GM23338 (cell line): Measurements from ENCODE around the gene SEL1L3. TPM values are rescaled to one million over a fixed set of nuclear protein-coding genes. Genes with fewer than 3 reads are reported as not detected.
"Not testable (repeated sequence)": the region's sequence is repeated elsewhere in the genome, so short reads cannot be mapped to it uniquely, and the experiment has no call there.

Experiments used
- ATAC-seq: fragments of 200-7000 bp; cut with Tn5 transposase; 3 replicates; pipeline ENCODE4 v1.9.1; 2020
- DNase-seq: peaks from one replicate; pipeline ENCODE4 v3.0.0-alpha.2; 2015; ENCODE audit warnings: low spot score
- H2AFZ ChIP-seq: fragments of 200-600 bp; sonication (generic); 2 replicates; pipeline ENCODE4 v1.8.0; 2016; ENCODE audit warnings: antibody characterized with exemption, mild to moderate bottlenecking, moderate library complexity
- H3F3A ChIP-seq: fragments of 200-600 bp; sonication (generic); replicated peaks from 2 replicates; pipeline ENCODE4 v1.8.0; 2017; ENCODE audit warnings: antibody characterized with exemption, mixed run types, low read depth
- H3K27ac ChIP-seq: fragments of 200-600 bp; sonication (generic); 2 replicates; pipeline ENCODE4 v1.6.1; 2016; ENCODE audit warnings: low read depth
- H3K27me3 ChIP-seq: fragments of 200-600 bp; sonication (generic); 2 replicates; pipeline ENCODE4 v1.8.0; 2016; ENCODE audit warnings: mild to moderate bottlenecking, mixed run types, moderate library complexity; ENCODE audit not compliant: insufficient read depth
- H3K36me3 ChIP-seq: fragments of 200-600 bp; sonication (generic); 2 replicates; pipeline ENCODE4 v1.8.0; 2016; ENCODE audit warnings: mild to moderate bottlenecking; ENCODE audit not compliant: insufficient read depth
- H3K4me1 ChIP-seq: fragments of 200-600 bp; sonication (generic); 2 replicates; pipeline ENCODE4 v1.8.0; 2016; ENCODE audit warnings: mild to moderate bottlenecking, moderate library complexity; ENCODE audit not compliant: insufficient read depth
- H3K4me2 ChIP-seq: fragments of 200-600 bp; sonication (generic); 2 replicates; pipeline ENCODE4 v1.7.1; 2017; ENCODE audit warnings: mixed run types
- H3K4me3 ChIP-seq: fragments of 200-600 bp; sonication (generic); 2 replicates; pipeline ENCODE4 v1.6.1; 2016; ENCODE audit warnings: mixed run types
- H3K79me2 ChIP-seq: fragments of 200-600 bp; sonication (generic); replicated peaks from 2 replicates; pipeline ENCODE4 v1.8.0; 2017; ENCODE audit warnings: mild to moderate bottlenecking; ENCODE audit not compliant: insufficient read depth
- H3K9me2 ChIP-seq: fragments of 200-600 bp; sonication (generic); 2 replicates; pipeline ENCODE4 v1.8.0; 2017; ENCODE audit not compliant: insufficient read depth
- H4K20me1 ChIP-seq: fragments of 200-600 bp; sonication (generic); replicated peaks from 2 replicates; pipeline ENCODE4 v1.8.0; 2017; ENCODE audit warnings: mild to moderate bottlenecking; ENCODE audit not compliant: insufficient read depth
- H3K27ac Mint-ChIP-seq: 2 replicates; pipeline ENCODE4 v1.8.0; 2020; ENCODE audit warnings: inconsistent platforms, mild to moderate bottlenecking, moderate library complexity, mixed read lengths
- H3K27me3 Mint-ChIP-seq: 3 replicates; pipeline ENCODE4 v1.8.0; 2022; ENCODE audit warnings: low read depth, mild to moderate bottlenecking, moderate library complexity, mixed read lengths, inconsistent platforms; ENCODE audit not compliant: insufficient read depth, poor library complexity
- H3K36me3 Mint-ChIP-seq: 3 replicates; pipeline ENCODE4 v1.8.0; 2021; ENCODE audit warnings: low read depth, mild to moderate bottlenecking, inconsistent platforms, moderate library complexity, mixed read lengths
- H3K4me1 Mint-ChIP-seq: 3 replicates; pipeline ENCODE4 v1.8.0; 2020; ENCODE audit warnings: mild to moderate bottlenecking, inconsistent platforms, mixed read lengths
- H3K4me3 Mint-ChIP-seq: 3 replicates; pipeline ENCODE4 v1.8.0; 2021; ENCODE audit warnings: moderate library complexity, mild to moderate bottlenecking, inconsistent platforms, mixed read lengths
- H3K9me3 Mint-ChIP-seq: 3 replicates; pipeline ENCODE4 v1.8.0; 2020; ENCODE audit warnings: moderate library complexity, mild to moderate bottlenecking, inconsistent platforms, mixed read lengths
- EZH2phosphoT487 ChIP-seq: fragments of 200-600 bp; sonication (generic); IDR thresholded peaks from one replicate; pipeline ENCODE4 v1.8.1; 2018; ENCODE audit warnings: antibody characterized with exemption; ENCODE audit not compliant: unreplicated experiment
- NANOG ChIP-seq: IDR thresholded peaks from 2 replicates; pipeline ENCODE4 v1.6.1; 2016; ENCODE audit warnings: antibody characterized with exemption, borderline replicate concordance
- polyA plus RNA-seq: library from polyadenylated mRNA; unstranded; fragments of >200 nt; fragmentation: Nextera tagmentation; extraction: Ambion mirVana; gene quantifications from 2 replicates; pipeline ENCODE4 v1.2.1, GENCODE V29; 2016
- total RNA-seq: library from RNA; depleted of rRNA; stranded (reverse); fragments of >200 nt; shearing (Covaris generic); gene quantifications from 2 replicates; pipeline ENCODE4 v1.2.3, GENCODE V29; 2014
- TF ChIP-seq, protein P1 (sequence below): fragments of 250-450 bp; sonication (Bioruptor Pico); IDR thresholded peaks from 2 replicates; pipeline ENCODE4 v1.5.0; 2020; ENCODE audit warnings: mild to moderate bottlenecking, moderate library complexity
- TF ChIP-seq, protein P2 (sequence below), 2 experiments: fragments of 200-600 bp in 1 of 2; sonication (generic) in 1 of 2; conservative IDR thresholded peaks; 2 replicates each; pipeline versions ENCODE4 v1.5.1 to v1.6.1; 2016 to 2017; ENCODE audit warnings: antibody characterized with exemption in 2 of 2, low read depth in 2 of 2, mild to moderate bottlenecking in 2 of 2, moderate library complexity in 1 of 2

Gene SEL1L3
- total and polyA plus RNA-seq, 2 experiments from 2014 or later, result 17.1 to 61.7 TPM

DNA sequence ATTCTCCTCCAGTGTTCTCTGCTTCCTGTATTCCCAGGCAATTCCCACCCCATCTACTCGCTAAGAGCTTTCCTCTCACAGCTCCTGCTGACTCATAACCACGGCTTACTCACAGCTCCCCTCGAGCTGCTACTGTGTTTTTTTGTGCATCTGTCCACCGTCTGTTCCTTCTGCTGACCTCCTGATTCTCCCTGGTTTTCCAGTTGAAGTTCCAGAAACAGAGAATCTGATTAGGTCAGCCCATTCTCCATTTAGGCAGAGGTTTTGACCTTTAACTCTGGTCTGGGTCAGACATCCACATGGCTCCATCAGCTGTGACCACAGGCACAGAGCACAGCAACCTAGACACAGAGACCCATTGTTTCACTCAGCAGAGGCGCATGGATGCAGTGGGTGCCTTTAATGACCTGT, 45.7 kb upstream of the SEL1L3 start (continued):
- TF ChIP-seq, protein P1, sequence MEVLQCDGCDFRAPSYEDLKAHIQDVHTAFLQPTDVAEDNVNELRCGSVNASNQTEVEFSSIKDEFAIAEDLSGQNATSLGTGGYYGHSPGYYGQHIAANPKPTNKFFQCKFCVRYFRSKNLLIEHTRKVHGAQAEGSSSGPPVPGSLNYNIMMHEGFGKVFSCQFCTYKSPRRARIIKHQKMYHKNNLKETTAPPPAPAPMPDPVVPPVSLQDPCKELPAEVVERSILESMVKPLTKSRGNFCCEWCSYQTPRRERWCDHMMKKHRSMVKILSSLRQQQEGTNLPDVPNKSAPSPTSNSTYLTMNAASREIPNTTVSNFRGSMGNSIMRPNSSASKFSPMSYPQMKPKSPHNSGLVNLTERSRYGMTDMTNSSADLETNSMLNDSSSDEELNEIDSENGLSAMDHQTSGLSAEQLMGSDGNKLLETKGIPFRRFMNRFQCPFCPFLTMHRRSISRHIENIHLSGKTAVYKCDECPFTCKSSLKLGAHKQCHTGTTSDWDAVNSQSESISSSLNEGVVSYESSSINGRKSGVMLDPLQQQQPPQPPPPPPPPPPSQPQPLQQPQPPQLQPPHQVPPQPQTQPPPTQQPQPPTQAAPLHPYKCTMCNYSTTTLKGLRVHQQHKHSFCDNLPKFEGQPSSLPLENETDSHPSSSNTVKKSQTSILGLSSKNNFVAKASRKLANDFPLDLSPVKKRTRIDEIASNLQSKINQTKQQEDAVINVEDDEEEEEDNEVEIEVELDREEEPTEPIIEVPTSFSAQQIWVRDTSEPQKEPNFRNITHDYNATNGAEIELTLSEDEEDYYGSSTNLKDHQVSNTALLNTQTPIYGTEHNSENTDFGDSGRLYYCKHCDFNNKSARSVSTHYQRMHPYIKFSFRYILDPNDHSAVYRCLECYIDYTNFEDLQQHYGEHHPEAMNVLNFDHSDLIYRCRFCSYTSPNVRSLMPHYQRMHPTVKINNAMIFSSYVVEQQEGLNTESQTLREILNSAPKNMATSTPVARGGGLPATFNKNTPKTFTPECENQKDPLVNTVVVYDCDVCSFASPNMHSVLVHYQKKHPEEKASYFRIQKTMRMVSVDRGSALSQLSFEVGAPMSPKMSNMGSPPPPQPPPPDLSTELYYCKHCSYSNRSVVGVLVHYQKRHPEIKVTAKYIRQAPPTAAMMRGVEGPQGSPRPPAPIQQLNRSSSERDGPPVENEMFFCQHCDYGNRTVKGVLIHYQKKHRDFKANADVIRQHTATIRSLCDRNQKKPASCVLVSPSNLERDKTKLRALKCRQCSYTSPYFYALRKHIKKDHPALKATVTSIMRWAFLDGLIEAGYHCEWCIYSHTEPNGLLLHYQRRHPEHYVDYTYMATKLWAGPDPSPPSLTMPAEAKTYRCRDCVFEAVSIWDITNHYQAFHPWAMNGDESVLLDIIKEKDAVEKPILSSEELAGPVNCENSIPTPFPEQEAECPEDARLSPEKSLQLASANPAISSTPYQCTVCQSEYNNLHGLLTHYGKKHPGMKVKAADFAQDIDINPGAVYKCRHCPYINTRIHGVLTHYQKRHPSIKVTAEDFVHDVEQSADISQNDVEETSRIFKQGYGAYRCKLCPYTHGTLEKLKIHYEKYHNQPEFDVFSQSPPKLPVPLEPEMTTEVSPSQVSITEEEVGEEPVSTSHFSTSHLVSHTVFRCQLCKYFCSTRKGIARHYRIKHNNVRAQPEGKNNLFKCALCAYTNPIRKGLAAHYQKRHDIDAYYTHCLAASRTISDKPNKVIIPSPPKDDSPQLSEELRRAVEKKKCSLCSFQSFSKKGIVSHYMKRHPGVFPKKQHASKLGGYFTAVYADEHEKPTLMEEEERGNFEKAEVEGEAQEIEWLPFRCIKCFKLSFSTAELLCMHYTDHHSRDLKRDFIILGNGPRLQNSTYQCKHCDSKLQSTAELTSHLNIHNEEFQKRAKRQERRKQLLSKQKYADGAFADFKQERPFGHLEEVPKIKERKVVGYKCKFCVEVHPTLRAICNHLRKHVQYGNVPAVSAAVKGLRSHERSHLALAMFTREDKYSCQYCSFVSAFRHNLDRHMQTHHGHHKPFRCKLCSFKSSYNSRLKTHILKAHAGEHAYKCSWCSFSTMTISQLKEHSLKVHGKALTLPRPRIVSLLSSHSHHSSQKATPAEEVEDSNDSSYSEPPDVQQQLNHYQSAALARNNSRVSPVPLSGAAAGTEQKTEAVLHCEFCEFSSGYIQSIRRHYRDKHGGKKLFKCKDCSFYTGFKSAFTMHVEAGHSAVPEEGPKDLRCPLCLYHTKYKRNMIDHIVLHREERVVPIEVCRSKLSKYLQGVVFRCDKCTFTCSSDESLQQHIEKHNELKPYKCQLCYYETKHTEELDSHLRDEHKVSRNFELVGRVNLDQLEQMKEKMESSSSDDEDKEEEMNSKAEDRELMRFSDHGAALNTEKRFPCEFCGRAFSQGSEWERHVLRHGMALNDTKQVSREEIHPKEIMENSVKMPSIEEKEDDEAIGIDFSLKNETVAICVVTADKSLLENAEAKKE, result no peak
- TF ChIP-seq EZH2phosphoT487 (no peak), NANOG (no peak)
- TF ChIP-seq, protein P2, sequence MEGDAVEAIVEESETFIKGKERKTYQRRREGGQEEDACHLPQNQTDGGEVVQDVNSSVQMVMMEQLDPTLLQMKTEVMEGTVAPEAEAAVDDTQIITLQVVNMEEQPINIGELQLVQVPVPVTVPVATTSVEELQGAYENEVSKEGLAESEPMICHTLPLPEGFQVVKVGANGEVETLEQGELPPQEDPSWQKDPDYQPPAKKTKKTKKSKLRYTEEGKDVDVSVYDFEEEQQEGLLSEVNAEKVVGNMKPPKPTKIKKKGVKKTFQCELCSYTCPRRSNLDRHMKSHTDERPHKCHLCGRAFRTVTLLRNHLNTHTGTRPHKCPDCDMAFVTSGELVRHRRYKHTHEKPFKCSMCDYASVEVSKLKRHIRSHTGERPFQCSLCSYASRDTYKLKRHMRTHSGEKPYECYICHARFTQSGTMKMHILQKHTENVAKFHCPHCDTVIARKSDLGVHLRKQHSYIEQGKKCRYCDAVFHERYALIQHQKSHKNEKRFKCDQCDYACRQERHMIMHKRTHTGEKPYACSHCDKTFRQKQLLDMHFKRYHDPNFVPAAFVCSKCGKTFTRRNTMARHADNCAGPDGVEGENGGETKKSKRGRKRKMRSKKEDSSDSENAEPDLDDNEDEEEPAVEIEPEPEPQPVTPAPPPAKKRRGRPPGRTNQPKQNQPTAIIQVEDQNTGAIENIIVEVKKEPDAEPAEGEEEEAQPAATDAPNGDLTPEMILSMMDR (conservative IDR thresholded peaks at IDR 0.05; ENCODE audit: low read depth in 2 of 2), result no peak

DNA sequence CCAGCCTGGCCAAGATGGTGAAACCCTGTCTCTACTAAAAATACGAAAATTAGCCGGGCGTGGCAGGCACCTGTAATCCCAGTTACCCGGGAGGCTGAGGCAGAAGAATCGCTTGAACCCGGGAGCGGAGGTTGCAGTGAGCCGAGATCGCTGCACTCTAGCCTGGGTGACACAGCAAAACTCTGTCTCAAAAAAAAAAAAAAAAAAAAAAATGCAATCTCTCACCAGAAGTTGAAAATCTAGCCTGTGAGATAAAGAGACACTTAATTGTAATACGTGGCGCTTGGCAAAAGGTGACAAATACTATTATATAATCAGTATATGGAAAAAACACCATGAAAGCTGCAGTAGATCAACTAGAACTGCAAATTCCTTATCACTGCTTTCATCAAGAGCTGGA, 43.3 kb upstream of the SEL1L3 start:
- H3K79me2 ChIP-seq, H3K4me1 Mint-ChIP-seq, H3K36me3 Mint-ChIP-seq, H3F3A ChIP-seq, H3K4me3 Mint-ChIP-seq, DNase-seq, H4K20me1 ChIP-seq, H3K27me3 ChIP-seq, H3K4me2 ChIP-seq, H3K27me3 Mint-ChIP-seq, H3K36me3 ChIP-seq, H3K27ac ChIP-seq, H3K4me1 ChIP-seq, H3K4me3 ChIP-seq, H3K9me2 ChIP-seq, H2AFZ ChIP-seq, ATAC-seq, H3K27ac Mint-ChIP-seq: not testable (repeated sequence)
- H3K9me3 Mint-ChIP-seq, result peaks cover 11% of the 10 kb centered on the region; the same call in 1 of the 3 replicates
